Tibial nerve (tissue), 4 donors: ENCODE measurements around the gene NKD2. TPM values are rescaled to one million over a fixed set of nuclear protein-coding genes. Genes with fewer than 3 reads are reported as not detected.

Source experiments
- DNase-seq, 2 donors: peaks; one replicate each; pipeline ENCODE4 v3.0.0-alpha.2; 2019; ENCODE audit warnings: low spot score in 2 of 2
- H3K27ac ChIP-seq, 4 donors: fragments of 200-600 bp; sonication (generic) in 3 of 4; one replicate each; pipeline ENCODE4 v1.5.1; 2017 to 2019; ENCODE audit warnings: mild to moderate bottlenecking in 1 of 4
- H3K27me3 ChIP-seq, 2 donors: fragments of 200-600 bp; sonication (generic) in 1 of 2; one replicate each; pipeline versions ENCODE4 v1.5.1 to v1.6.0; 2017 to 2019
- H3K36me3 ChIP-seq, 3 donors: fragments of 200-600 bp; sonication (generic); one replicate each; pipeline ENCODE4 v1.5.1; 2018 to 2019
- H3K4me1 ChIP-seq, 4 donors: fragments of 200-600 bp; sonication (generic) in 3 of 4; one replicate each; pipeline ENCODE4 v1.5.1; 2017 to 2019
- H3K4me3 ChIP-seq, 4 donors: fragments of 200-600 bp; sonication (generic) in 3 of 4; one replicate each; pipeline ENCODE4 v1.5.1; 2017 to 2019; ENCODE audit warnings: mild to moderate bottlenecking in 1 of 4, moderate library complexity in 1 of 4
- H3K9me3 ChIP-seq, 4 donors: fragments of 200-600 bp; sonication (generic) in 3 of 4; one replicate each; pipeline ENCODE4 v1.5.1; 2017 to 2019
- CTCF ChIP-seq, 5 experiments: fragments of 200-600 bp in 3 of 5; fragments of 450-650 bp in 2 of 5; sonication (generic) in 3 of 5; IDR thresholded peaks; one replicate each; pipeline ENCODE4 v1.5.1; 2016 to 2019; ENCODE audit warnings: antibody characterized with exemption in 5 of 5, mild to moderate bottlenecking in 3 of 5, moderate library complexity in 2 of 5
- EP300 ChIP-seq, 2 donors: sonication (generic); formaldehyde crosslinking; IDR thresholded peaks; one replicate each; pipeline ENCODE4 v1.6.1; 2017; ENCODE audit warnings: antibody characterized with exemption in 2 of 2, mild to moderate bottlenecking in 1 of 2
- POLR2A ChIP-seq, 2 donors: fragments of 450-650 bp; IDR thresholded peaks; one replicate each; pipeline ENCODE4 v1.6.1; 2017; ENCODE audit warnings: antibody characterized with exemption in 2 of 2, mild to moderate bottlenecking in 2 of 2, moderate library complexity in 2 of 2
- WGBS, 2 donors: methylation state at CpG; one replicate each; pipeline ENCODE4 v1.1.5; 2018; 5-methylcytosine and 5-hydroxymethylcytosine counted together
- total RNA-seq, 4 donors: library from RNA; depleted of rRNA; stranded (reverse); fragments of >200 nt; gene quantifications; one replicate each; pipeline ENCODE4 v1.1.0, GENCODE V29; 2016

NKD2 gene
- total RNA-seq, 4 donors from 2014 or later, result 0.60 to 4.7 TPM; not detected in 2

DNA sequence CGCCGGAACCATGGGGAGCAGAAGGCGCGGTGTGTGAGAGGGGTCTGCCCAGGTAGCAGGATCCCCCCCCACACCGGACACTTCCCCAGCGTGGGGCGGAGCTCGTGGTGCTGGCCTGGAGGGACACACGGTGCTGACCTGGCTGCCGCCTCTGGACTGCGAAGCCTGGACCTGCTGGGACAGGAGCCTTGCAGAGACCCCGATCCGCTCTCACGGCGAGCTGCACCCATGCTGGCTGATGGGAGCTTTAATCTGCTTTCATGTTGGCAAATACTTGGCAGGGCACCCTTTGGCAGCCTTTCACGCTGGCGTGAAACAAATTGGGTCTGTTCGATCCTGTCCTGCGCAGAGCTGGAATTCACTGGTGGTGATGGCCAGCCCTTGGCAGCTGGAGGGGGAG is 7.4 kb downstream of the NKD2 start:
- DNase-seq, result no peak
- no peak overlapping the region for H3K27ac ChIP-seq
- H3K27me3 ChIP-seq, result peaks cover 0 to 15% of the 10 kb centered on the region in 2 donors
- no peaks in the 10 kb centered on the region for H3K36me3 ChIP-seq
- H3K4me3 ChIP-seq, result no peak overlapping the region
- WGBS, 2 donors, result 35 to 81% methylated on average over 4 to 8 of the region's 19 CpGs
- peaks cover 0 to 5% (median 0%) of the 10 kb centered on the region in 4 donors for H3K4me1 ChIP-seq
- TF ChIP-seq CTCF (IDR thresholded peaks at IDR 0.05) (no peak), POLR2A (IDR thresholded peaks at IDR 0.05) (no peak), EP300 (IDR thresholded peaks at IDR 0.05) (no peak)
- H3K9me3 ChIP-seq, result no peaks in the 10 kb centered on the region

GRCh38 chr5:1016476-1016875 is 7.9 kb downstream of the NKD2 start:
- Histone ChIP-seq H3K9me3 (no peaks in the 10 kb centered on the region), H3K27me3 (peaks cover 0 to 11% of the 10 kb centered on the region in 2 donors), H3K27ac (no peak overlapping the region), H3K4me1 (peaks cover 0 to 5% (median 0%) of the 10 kb centered on the region in 4 donors), H3K4me3 (no peak overlapping the region), H3K36me3 (no peaks in the 10 kb centered on the region)
- 64 to 67% methylated on average over 16 of the region's 16 CpGs for WGBS, 2 donors
- DNase-seq, result no peak
- TF ChIP-seq POLR2A (IDR thresholded peaks at IDR 0.05) (no peak), CTCF (IDR thresholded peaks at IDR 0.05) (no peak), EP300 (IDR thresholded peaks at IDR 0.05) (no peak)

GRCh38 chr5:1017056-1017455 is 8.5 kb downstream of the NKD2 start:
- Histone ChIP-seq H3K9me3 (no peaks in the 10 kb centered on the region), H3K27ac (no peak overlapping the region), H3K4me3 (no peak overlapping the region), H3K4me1 (peaks cover 0 to 5% (median 0%) of the 10 kb centered on the region in 4 donors), H3K27me3 (peaks cover 0 to 6% of the 10 kb centered on the region in 2 donors), H3K36me3 (no peaks in the 10 kb centered on the region)
- no peak for TF ChIP-seq CTCF (IDR thresholded peaks at IDR 0.05)
- no peak for TF ChIP-seq EP300 (IDR thresholded peaks at IDR 0.05)
- TF ChIP-seq POLR2A (IDR thresholded peaks at IDR 0.05), result no peak
- no peak for DNase-seq
- WGBS, 2 donors, result 79 to 81% methylated on average over 7 to 11 of the region's 12 CpGs

DNA sequence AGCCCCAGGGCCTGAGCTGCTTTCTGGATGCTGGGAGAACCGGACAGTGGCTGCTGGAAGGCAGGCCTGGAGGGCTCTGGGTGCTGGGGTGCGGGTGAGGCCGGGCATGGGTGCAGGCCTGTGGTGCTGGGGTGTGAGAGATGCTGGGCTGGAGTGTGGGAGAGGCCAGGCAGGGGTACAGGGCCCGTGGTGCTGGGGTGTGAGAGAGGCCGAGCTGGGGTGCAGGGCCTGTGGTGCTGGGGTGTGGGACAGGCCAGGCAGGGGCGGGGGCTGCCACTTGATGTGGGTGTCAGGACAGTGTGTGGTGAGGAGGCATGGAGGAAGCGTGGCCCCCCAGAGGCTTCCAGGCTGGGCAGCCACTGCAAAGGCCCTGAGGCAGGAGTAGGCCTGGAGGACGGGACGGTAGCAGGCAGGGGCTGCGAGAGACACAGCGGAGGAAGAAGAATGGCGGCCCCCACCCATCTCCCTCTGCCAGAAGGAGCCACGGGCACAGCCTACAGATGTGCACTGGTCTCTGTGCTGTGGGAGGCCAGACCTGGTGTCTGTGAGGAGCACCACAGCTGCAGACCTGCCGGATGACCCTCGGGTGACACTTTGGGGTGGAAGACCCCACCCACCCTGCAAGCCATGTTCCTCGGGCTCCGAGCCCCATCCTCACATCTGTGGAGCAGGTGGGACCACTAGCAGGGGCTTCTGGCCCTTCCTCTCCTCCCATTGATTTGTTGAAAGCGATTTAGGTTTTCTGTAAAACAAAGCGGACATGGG is 9.3 kb downstream of the NKD2 start:
- 91 to 97% methylated on average over 16 to 19 of the region's 19 CpGs for WGBS, 2 donors
- Histone ChIP-seq H3K4me3 (no peak overlapping the region), H3K27me3 (no peaks in the 10 kb centered on the region), H3K27ac (no peak overlapping the region), H3K9me3 (no peaks in the 10 kb centered on the region), H3K36me3 (no peaks in the 10 kb centered on the region), H3K4me1 (peaks cover 0 to 5% (median 0%) of the 10 kb centered on the region in 4 donors)
- no peak for DNase-seq
- TF ChIP-seq CTCF (IDR thresholded peaks at IDR 0.05) (no peak), EP300 (IDR thresholded peaks at IDR 0.05) (no peak)

- TF ChIP-seq EP300 (IDR thresholded peaks at IDR 0.05), result no peak
- no peak for TF ChIP-seq POLR2A (IDR thresholded peaks at IDR 0.05)
- TF ChIP-seq CTCF (IDR thresholded peaks at IDR 0.05), result no peak
Observed at GRCh38 chr5:1018596-1018995, 10.0 kb downstream of the NKD2 start.

More at GRCh38 chr5:1018596-1018995, 10.0 kb downstream of the NKD2 start:
- Histone ChIP-seq H3K36me3 (no peaks in the 10 kb centered on the region), H3K9me3 (no peaks in the 10 kb centered on the region), H3K27me3 (no peaks in the 10 kb centered on the region), H3K27ac (no peak overlapping the region), H3K4me3 (no peak overlapping the region), H3K4me1 (peaks cover 0 to 5% (median 0%) of the 10 kb centered on the region in 4 donors)
- DNase-seq, result no peak
- WGBS, 2 donors, result 89 to 96% methylated on average over 8 to 9 of the region's 9 CpGs
